ENCODE results near the gene MRPS23. TPM values are rescaled to one million over a fixed set of nuclear protein-coding genes. Genes with fewer than 3 reads are reported as not detected.

MRPS23 gene
- total and polyA plus RNA-seq, 2 of the 13 experiments (the other 11 are each of a cell fraction or from before 2014, with no cell fraction given) = 63.2 to 181 TPM

GRCh38 chr17:57881143-57881542 lies 31.3 kb upstream of the MRPS23 start:
- Histone ChIP-seq H3K27ac (ENCODE audit: extremely low read length, insufficient read depth, low read length) (no peak overlapping the region), H3K4me1 (ENCODE audit: insufficient read depth, low read length) (peaks cover 55% of the 10 kb centered on the region), H3K4me2 (ENCODE audit: low read depth, low read length) (no peak overlapping the region)

GRCh38 chr17:57880086-57880456 lies 30.2 kb upstream of the MRPS23 start:
- Histone ChIP-seq H3K4me3 (replicated peaks in 1 of 3; ENCODE audit: insufficient read depth in 1 of 3, low read depth in 2 of 3, low read length in 3 of 3) (no peak overlapping the region), H3K36me3 (replicated peaks in 1 of 2; ENCODE audit: control insufficient read depth in 1 of 2, insufficient read depth in 2 of 2, low read length in 2 of 2) (peaks cover 0 to 2% of the 10 kb centered on the region in 2 experiments; a peak in 1 of 5 replicates), H3K9ac (ENCODE audit: insufficient read depth, low read depth, low read length) (peak overlapping the region; percentile 52), H3K27ac (ENCODE audit: extremely low read length, insufficient read depth, low read length) (peak overlapping the region; percentile 74), H2AFZ (ENCODE audit: low read length) (no peak overlapping the region), H3K4me2 (ENCODE audit: low read depth, low read length) (peak overlapping the region; percentile 70), H3K79me2 (ENCODE audit: insufficient read depth, low read length) (no peaks in the 10 kb centered on the region), H3K4me1 (ENCODE audit: insufficient read depth, low read length) (peaks cover 65% of the 10 kb centered on the region), H4K20me1 (ENCODE audit: insufficient read depth, low read length) (no peaks in the 10 kb centered on the region), H3K27me3 (ENCODE audit: control insufficient read depth in 1 of 2, insufficient read depth in 2 of 2, low read length in 2 of 2) (no peaks in the 10 kb centered on the region), H3K9me3 (ENCODE audit: low read length) (no peaks in the 10 kb centered on the region)
- no TSS peak for BruUV-seq (replicated peaks)
- ChIA-PET CTCF (ENCODE audit: low intra/inter-chr PET ratio, low total read pairs) (interaction anchor here (0.7 kb wide), 1 partner anchor 13 kb away, joined by 3 read pairs; no protein-coding TSS in a partner anchor), POLR2A (interaction anchor here (1.2 to 7.7 kb wide), 11 partner anchors 10 to 127 kb away, joined by 3 to 89 read pairs (median 13); partner anchors contain the start of genes MRPS23, SRSF1 and VEZF1)
- FAIRE-seq = no peak
- in situ Hi-C loops (cut with HindIII; ENCODE audit: extremely low pct_ligation_motif_present, low pct_unique_long_range_greater_than_20kb) = no loop called here
- intact Hi-C loops (cut with micrococcal nuclease; ENCODE audit: unreplicated experiment) = no loop called here
- DNase-seq (ENCODE audit: low spot score) = no peak
- 54% methylated on average over 8 of the region's 8 CpGs for WGBS (ENCODE audit: low lambda C conversion rate)
- ATAC-seq = no peak
- TF ChIP-seq ASH2L (IDR thresholded peaks at IDR 0.05; ENCODE audit: insufficient read length, low read depth, low read length) (peak; percentile 13), HDAC6 (IDR thresholded peaks at IDR 0.05; ENCODE audit: low read depth, low read length) (no peak), SIN3B (IDR thresholded peaks at IDR 0.05; ENCODE audit: low read length) (no peak), RXRA (CRISPR knock-in tag; IDR thresholded peaks at IDR 0.05) (peak; percentile 9; the same call in 1 of the 2 replicates), MAFG (CRISPR knock-in tag; IDR thresholded peaks at IDR 0.05) (no peak), SMAD9 (CRISPR knock-in tag; IDR thresholded peaks at IDR 0.05) (no peak), WIZ (CRISPR knock-in tag; IDR thresholded peaks at IDR 0.05) (no peak), PRDM10 (CRISPR knock-in tag; IDR thresholded peaks at IDR 0.05; ENCODE audit: low read depth) (no peak), ATF4 (CRISPR knock-in tag; IDR thresholded peaks at IDR 0.05) (no peak), ZNF564 (CRISPR knock-in tag; IDR thresholded peaks at IDR 0.05) (0 out of 2 replicates have a peak, but pooled peaks have one; percentile 57), FOSL2 (CRISPR knock-in tag; IDR thresholded peaks at IDR 0.05) (peak; percentile 47; the same call in 1 of the 2 replicates), ZNF790 (CRISPR knock-in tag; IDR thresholded peaks at IDR 0.05; ENCODE audit: borderline replicate concordance) (no peak), DPF2 (CRISPR knock-in tag; IDR thresholded peaks at IDR 0.05; ENCODE audit: borderline replicate concordance, low read depth) (0 out of 2 replicates have a peak, but pooled peaks have one; percentile 1), NFYC (CRISPR knock-in tag; IDR thresholded peaks at IDR 0.05) (no peak)

More at GRCh38 chr17:57881143-57881542, 31.3 kb upstream of the MRPS23 start:
- no peak overlapping the region for H3K9ac ChIP-seq (ENCODE audit: insufficient read depth, low read depth, low read length)
- no peak for DNase-seq (ENCODE audit: low spot score)
- FAIRE-seq = no peak
- intact Hi-C loops (cut with micrococcal nuclease; ENCODE audit: unreplicated experiment) (no loop called here), in situ Hi-C loops (cut with HindIII; ENCODE audit: extremely low pct_ligation_motif_present, low pct_unique_long_range_greater_than_20kb) (no loop called here)
- H4K20me1 ChIP-seq (ENCODE audit: insufficient read depth, low read length) = no peaks in the 10 kb centered on the region
- no peak for ATAC-seq
- ChIA-PET CTCF (ENCODE audit: low intra/inter-chr PET ratio, low total read pairs) (no interaction called here), POLR2A (no interaction called here)
- BruUV-seq (replicated peaks) = no TSS peak
- no peaks in the 10 kb centered on the region for H3K9me3 ChIP-seq (ENCODE audit: low read length)
- H3K4me3 ChIP-seq (replicated peaks in 1 of 3; ENCODE audit: insufficient read depth in 1 of 3, low read depth in 2 of 3, low read length in 3 of 3) = no peak overlapping the region
- 75% methylated on average over 8 of the region's 8 CpGs for WGBS (ENCODE audit: low lambda C conversion rate)
- no peak for TF ChIP-seq ZNF34 (CRISPR knock-in tag; IDR thresholded peaks at IDR 0.05; ENCODE audit: borderline replicate concordance)
- peak; percentile 19; the same call in 1 of the 2 replicates for TF ChIP-seq RXRA (CRISPR knock-in tag; IDR thresholded peaks at IDR 0.05)
- no peaks in the 10 kb centered on the region for H3K27me3 ChIP-seq (ENCODE audit: control insufficient read depth in 1 of 2, insufficient read depth in 2 of 2, low read length in 2 of 2)
- peaks cover 0 to 2% of the 10 kb centered on the region in 2 experiments; a peak in 1 of 5 replicates for H3K36me3 ChIP-seq (replicated peaks in 1 of 2; ENCODE audit: control insufficient read depth in 1 of 2, insufficient read depth in 2 of 2, low read length in 2 of 2)
- H2AFZ ChIP-seq (ENCODE audit: low read length) = no peak overlapping the region
- no peaks in the 10 kb centered on the region for H3K79me2 ChIP-seq (ENCODE audit: insufficient read depth, low read length)

Data from HepG2 (cell line).